Measurements from ENCODE around the gene CILP. TPM values are rescaled to one million over a fixed set of nuclear protein-coding genes. Genes with fewer than 3 reads are reported as not detected.

Gene CILP
- total RNA-seq, 4 donors from 2014 or later = 27.2 to 434 (median 75.3) TPM

DNA sequence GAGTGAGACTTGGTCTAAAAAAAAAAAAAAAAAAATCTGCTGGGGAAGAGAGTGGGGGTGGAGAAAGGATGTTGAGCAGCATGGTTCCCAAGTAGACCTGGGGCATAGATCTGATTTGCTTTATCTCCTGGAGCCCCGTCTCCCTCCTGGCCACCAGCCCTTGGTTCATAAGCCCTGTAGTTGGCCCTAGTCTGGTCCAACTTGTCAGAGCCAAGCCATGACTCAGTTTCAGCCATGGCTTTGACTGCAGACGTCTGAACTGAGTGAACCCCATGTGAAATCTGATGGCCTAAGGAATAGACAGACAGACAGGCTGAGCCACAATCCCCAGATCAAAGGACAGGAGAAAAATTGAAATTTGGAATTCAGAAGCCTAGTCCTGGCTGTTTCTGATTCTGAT, 2.0 kb upstream of the CILP start:
- ATAC-seq (ENCODE audit: low FRiP score) = no peak
- DNase-seq (ENCODE audit: low spot score) = no peak
- TF ChIP-seq, protein P1, sequence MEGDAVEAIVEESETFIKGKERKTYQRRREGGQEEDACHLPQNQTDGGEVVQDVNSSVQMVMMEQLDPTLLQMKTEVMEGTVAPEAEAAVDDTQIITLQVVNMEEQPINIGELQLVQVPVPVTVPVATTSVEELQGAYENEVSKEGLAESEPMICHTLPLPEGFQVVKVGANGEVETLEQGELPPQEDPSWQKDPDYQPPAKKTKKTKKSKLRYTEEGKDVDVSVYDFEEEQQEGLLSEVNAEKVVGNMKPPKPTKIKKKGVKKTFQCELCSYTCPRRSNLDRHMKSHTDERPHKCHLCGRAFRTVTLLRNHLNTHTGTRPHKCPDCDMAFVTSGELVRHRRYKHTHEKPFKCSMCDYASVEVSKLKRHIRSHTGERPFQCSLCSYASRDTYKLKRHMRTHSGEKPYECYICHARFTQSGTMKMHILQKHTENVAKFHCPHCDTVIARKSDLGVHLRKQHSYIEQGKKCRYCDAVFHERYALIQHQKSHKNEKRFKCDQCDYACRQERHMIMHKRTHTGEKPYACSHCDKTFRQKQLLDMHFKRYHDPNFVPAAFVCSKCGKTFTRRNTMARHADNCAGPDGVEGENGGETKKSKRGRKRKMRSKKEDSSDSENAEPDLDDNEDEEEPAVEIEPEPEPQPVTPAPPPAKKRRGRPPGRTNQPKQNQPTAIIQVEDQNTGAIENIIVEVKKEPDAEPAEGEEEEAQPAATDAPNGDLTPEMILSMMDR (IDR thresholded peaks at IDR 0.05) = no peak

DNA sequence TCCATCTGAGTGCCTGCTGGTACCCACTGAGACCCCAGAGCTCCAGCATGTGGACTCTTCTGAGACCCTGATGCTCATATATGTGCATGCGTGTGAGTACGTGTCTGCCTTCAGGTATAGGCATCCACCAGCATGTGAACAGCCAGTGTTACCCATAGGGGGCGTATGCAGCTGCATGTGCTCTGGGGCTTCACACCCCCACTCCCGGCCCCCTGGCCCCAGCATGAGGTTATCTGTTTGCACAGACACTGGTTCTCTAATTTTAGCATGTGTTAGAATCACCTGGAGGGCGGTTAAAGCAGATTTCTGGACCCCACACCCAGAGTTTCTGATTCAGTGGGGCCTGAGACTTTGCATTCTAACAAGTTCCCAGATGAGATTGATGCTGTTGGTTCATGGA, 824 bp upstream of the CILP start:
- no peak for ATAC-seq (ENCODE audit: low FRiP score)
- no peak for DNase-seq (ENCODE audit: low spot score)
- TF ChIP-seq, protein P1 (IDR thresholded peaks at IDR 0.05) = no peak

DNA sequence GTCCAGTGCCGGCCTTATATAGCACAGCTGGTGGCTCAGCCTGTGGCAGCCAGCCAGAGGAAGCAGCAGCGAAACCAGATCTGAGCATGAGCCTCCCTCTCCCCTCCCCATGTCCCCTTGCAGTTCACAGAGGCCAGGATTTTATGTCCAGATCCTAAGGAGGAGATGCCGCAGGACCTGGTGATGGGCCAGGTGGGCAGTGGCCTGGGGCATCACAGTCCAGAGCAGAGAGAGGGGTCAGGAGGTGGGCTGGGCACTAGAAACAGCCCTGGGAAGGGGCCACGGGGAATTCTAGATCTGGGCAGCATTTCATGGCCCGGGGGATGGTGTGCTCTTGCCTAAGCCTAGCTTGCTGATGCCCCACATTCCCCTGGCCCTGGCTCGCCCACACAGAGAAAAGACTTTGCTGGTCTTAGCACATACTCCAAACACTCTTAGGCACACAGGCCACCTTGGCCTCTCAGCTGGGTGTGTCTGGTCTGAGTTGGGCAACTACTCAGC, 259 bp upstream of the CILP start:
- TF ChIP-seq, protein P1 (IDR thresholded peaks at IDR 0.05) = no peak
- DNase-seq (ENCODE audit: low spot score) (no peak), ATAC-seq (ENCODE audit: low FRiP score) (no peak)

DNA sequence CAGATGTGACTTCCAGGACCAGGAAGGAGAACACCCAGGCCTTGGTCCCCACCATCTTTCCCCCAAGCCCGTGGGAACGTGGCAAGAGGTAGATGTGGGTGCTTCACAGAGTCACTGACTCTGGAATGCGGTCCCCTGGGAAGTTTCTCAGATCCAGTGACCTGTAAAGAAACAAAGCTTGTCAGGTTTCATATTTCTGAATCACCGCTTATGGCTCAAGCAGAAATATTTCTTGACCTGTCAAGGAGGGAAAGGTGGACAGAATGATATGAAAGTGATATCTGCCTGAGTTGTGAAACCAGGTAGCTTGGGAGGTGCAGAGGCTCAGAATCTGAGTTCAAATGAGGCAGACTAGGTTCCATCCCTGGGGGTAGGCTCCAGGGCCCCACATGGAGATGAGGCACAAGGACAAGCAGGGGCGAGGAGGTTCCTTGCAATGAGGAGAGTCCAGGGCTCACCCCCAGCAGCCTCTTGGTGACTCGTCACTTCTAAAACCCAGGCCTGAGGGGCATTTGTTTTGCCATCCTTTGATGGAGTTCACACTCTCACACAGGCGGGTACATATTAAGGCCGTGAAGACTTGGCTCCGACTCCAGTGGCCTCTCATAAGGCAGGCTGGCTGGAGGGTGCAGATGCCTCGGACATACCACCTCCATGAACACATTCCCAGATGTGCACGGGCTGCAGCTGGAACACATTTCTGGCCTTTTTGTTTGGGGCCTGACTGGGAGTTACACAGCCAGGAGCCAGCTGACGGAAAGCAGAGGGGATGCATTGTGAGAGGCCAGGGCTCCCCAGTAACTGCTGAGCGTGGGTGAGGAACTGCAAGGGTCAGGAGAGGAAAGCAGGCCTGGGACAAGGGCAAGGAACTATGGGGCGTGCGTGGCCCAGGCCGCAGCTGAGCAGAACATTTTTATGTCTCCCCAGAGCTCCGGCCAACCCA, 1.3 kb downstream of the CILP start:
- TF ChIP-seq, protein P1 (IDR thresholded peaks at IDR 0.05) = no peak
- no peak for ATAC-seq (ENCODE audit: low FRiP score)
- no peak for DNase-seq (ENCODE audit: low spot score)

- TF ChIP-seq, protein P1 (IDR thresholded peaks at IDR 0.05) = no peak
- DNase-seq (ENCODE audit: low spot score) = no peak
- no peak for ATAC-seq (ENCODE audit: low FRiP score)
Measured at GRCh38 chr15:65208647-65209046, 2.6 kb downstream of the CILP start.

DNA sequence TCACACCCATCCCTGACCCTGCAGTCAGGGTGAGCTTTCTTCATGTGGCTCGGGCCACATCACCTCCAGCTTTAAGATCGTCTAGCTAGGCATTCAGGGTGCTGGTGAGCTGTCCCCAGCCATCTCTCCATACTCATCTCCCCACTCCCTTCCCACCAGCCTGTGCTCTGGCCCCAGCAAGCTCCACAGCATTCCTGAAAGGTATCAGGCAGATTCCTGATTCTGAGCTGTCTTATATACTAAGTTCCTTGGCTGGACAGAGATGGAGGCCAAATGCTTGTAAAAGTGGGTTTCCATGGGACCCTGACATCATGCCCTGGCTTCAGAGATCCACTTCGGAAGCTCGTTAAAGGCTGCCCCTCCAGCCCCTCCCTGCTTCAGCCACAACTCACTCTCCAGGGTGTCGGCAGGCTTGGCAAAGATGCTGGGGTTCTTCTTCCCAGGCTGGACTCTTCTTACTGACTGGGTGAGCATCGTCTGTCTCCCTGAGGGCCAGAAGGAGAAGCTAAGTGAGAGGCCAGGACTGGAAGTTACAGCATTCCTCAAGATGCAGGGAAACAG, 3.9 kb downstream of the CILP start:
- no peak for ATAC-seq (ENCODE audit: low FRiP score)
- TF ChIP-seq, protein P1 (IDR thresholded peaks at IDR 0.05) = no peak
- no peak for DNase-seq (ENCODE audit: low spot score)

Measured in omental fat pad (tissue), 4 donors.